ENCODE data around the gene TCF21. TPM values are rescaled to one million over a fixed set of nuclear protein-coding genes. Genes with fewer than 3 reads are reported as not detected.

TCF21 gene
- polyA plus RNA-seq, 1 experiment, result 0.16 TPM

DNA sequence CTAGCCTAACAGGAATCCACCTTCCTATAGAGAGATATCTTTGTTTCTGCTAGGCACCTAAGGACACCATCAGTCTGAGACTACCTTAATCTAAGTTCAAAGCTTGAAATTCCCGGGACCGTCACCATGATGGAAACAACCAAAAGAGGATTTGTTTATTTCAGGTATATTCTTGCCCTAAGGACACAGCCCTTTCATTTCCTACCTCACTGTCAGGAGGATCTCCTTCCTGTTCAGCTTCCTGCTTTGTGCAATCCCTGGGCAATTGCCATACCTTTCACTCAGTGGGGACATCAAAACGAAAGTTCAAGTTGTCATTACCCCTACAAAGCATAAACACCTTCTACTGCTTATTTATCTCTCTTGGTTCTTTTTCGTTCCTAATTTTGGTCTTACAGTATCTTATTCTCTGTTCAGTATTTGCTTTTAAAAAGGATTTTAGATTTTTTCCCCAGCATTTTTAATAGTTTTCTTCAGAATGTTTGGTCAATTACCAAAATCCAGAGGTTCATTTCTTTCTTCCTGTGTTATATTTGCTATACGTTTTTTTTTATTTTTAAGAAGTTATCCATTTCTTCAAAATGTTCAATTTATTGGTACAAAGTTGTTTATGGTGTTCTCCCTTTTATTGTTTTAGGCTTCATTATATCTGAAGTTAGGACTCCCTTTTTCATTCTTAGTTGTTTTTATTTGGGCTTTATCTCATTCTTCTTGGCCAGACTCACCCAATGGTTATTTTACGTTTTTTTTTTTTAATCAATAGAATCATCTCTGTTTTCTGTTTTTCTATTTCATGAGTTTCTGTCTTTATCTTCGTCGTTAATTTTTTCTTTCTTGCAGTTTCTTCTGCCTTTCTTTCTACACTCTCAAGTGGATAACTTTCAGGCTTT is 51.1 kb downstream of the TCF21 start:
- H3K27me3 ChIP-seq (ENCODE audit: control insufficient read depth, insufficient read depth, low read length), result no peaks in the 10 kb centered on the region
- TF ChIP-seq CTCF (IDR thresholded peaks at IDR 0.05; ENCODE audit: insufficient read depth, low read depth, low read length), result no peak
- H3K36me3 ChIP-seq (ENCODE audit: control insufficient read depth, insufficient read depth, low read length), result no peaks in the 10 kb centered on the region
- CTCF ChIA-PET, result interaction anchor here (0.7 to 3.3 kb wide), 5 partner anchors 9 to 156 kb away, joined by 3 to 17 read pairs (median 3); partner anchors contain the start of gene TBPL1
- POLR2A ChIA-PET, result no interaction called here
- no peak for DNase-seq (ENCODE audit: low read depth)
- no peak overlapping the region for H3K4me3 ChIP-seq (ENCODE audit: low read depth, low read length)

Other genes starting within 250 kb of the TCF21 start
- gene TBPL1, start 64.1 kb downstream of the TCF21 start, polyA plus RNA-seq (2011; rRNA removed), result 36.2 and 37.0 TPM in 2 replicates
- 3.7 and 4.9 TPM in 2 replicates for gene SLC2A12, start 163.5 kb downstream of the TCF21 start, polyA plus RNA-seq (2011; rRNA removed)

Measured in BJ (cell line).